ENCODE measurements around the gene MAL. TPM values are rescaled to one million over a fixed set of nuclear protein-coding genes. Genes with fewer than 3 reads are reported as not detected.

MAL gene
- total RNA-seq, 1 donor from 2014 or later: 0.41 TPM

GRCh38 chr2:94994063-94994913 lies 31.2 kb upstream of the MAL start:
- no peak overlapping the region for H3K4me2 ChIP-seq (ENCODE audit: low read length)
- no peak overlapping the region for H3K27ac ChIP-seq (ENCODE audit: low read depth, low read length)
- TF ChIP-seq EZH2 (IDR thresholded peaks at IDR 0.05; ENCODE audit: insufficient read depth, low read length) (no peak), CTCF (IDR thresholded peaks at IDR 0.05; ENCODE audit: insufficient read depth, low read depth, low read length) (no peak)
- no peaks in the 10 kb centered on the region for H4K20me1 ChIP-seq (ENCODE audit: insufficient read depth, low read length)
- no peak overlapping the region for H3K4me3 Mint-ChIP-seq (ENCODE audit: unreplicated experiment)
- H3K36me3 Mint-ChIP-seq (ENCODE audit: low read depth, unreplicated experiment): no peaks in the 10 kb centered on the region
- peaks cover 67% of the 10 kb centered on the region for H3K27me3 Mint-ChIP-seq (ENCODE audit: low read depth, unreplicated experiment)
- no peak overlapping the region for H3K9ac ChIP-seq (ENCODE audit: low read length)
- no peaks in the 10 kb centered on the region for H3K79me2 ChIP-seq (ENCODE audit: insufficient read depth, low read length)
- H3K27ac Mint-ChIP-seq (ENCODE audit: unreplicated experiment): no peak overlapping the region
- no peak for DNase-seq (ENCODE audit: low read depth)
- H3K9me3 ChIP-seq (ENCODE audit: insufficient read depth, low read depth, low read length): no peaks in the 10 kb centered on the region
- peaks cover 18% of the 10 kb centered on the region for H3K27me3 ChIP-seq (ENCODE audit: insufficient read depth, low read length)
- no peaks in the 10 kb centered on the region for H3K4me1 Mint-ChIP-seq (ENCODE audit: low read depth, unreplicated experiment)
- no peaks in the 10 kb centered on the region for H3K4me1 ChIP-seq (ENCODE audit: insufficient read depth, low read length)
- H3K9me3 Mint-ChIP-seq (ENCODE audit: unreplicated experiment): peaks cover 3% of the 10 kb centered on the region
- no peaks in the 10 kb centered on the region for H3K36me3 ChIP-seq (ENCODE audit: insufficient read depth, low read length)
- no peak overlapping the region for H3K4me3 ChIP-seq (ENCODE audit: insufficient read depth, low read depth, low read length)
- no peak for FAIRE-seq
- no peak overlapping the region for H2AFZ ChIP-seq (ENCODE audit: low read depth, low read length)

GRCh38 chr2:94994914-94995552 lies 30.5 kb upstream of the MAL start:
- Histone ChIP-seq H3K36me3 (ENCODE audit: insufficient read depth, low read length) (no peaks in the 10 kb centered on the region), H3K27me3 (ENCODE audit: insufficient read depth, low read length) (peaks cover 18% of the 10 kb centered on the region), H3K4me3 (ENCODE audit: insufficient read depth, low read depth, low read length) (no peak overlapping the region), H3K4me1 (ENCODE audit: insufficient read depth, low read length) (no peaks in the 10 kb centered on the region), H3K27ac (ENCODE audit: low read depth, low read length) (no peak overlapping the region), H3K4me2 (ENCODE audit: low read length) (no peak overlapping the region), H3K9ac (ENCODE audit: low read length) (no peak overlapping the region), H3K9me3 (ENCODE audit: insufficient read depth, low read depth, low read length) (no peaks in the 10 kb centered on the region), H3K79me2 (ENCODE audit: insufficient read depth, low read length) (no peaks in the 10 kb centered on the region), H2AFZ (ENCODE audit: low read depth, low read length) (no peak overlapping the region), H4K20me1 (ENCODE audit: insufficient read depth, low read length) (no peaks in the 10 kb centered on the region)
- no peak overlapping the region for H3K27ac Mint-ChIP-seq (ENCODE audit: unreplicated experiment)
- H3K4me1 Mint-ChIP-seq (ENCODE audit: low read depth, unreplicated experiment): no peaks in the 10 kb centered on the region
- H3K36me3 Mint-ChIP-seq (ENCODE audit: low read depth, unreplicated experiment): no peaks in the 10 kb centered on the region
- peaks cover 3% of the 10 kb centered on the region for H3K9me3 Mint-ChIP-seq (ENCODE audit: unreplicated experiment)
- FAIRE-seq: no peak
- peaks cover 74% of the 10 kb centered on the region for H3K27me3 Mint-ChIP-seq (ENCODE audit: low read depth, unreplicated experiment)
- no peak for TF ChIP-seq EZH2 (IDR thresholded peaks at IDR 0.05; ENCODE audit: insufficient read depth, low read length)
- TF ChIP-seq CTCF (IDR thresholded peaks at IDR 0.05; ENCODE audit: insufficient read depth, low read depth, low read length): no peak
- no peak overlapping the region for H3K4me3 Mint-ChIP-seq (ENCODE audit: unreplicated experiment)
- DNase-seq (ENCODE audit: low read depth): no peak
